Choroid plexus epithelial cell (primary cell): Measurements from ENCODE around the gene HAUS2.

Experiments
- DNase-seq: peaks from one replicate; pipeline ENCODE4 v3.0.0-alpha.2; 2010; ENCODE audit warnings: low read depth
- H3K4me3 ChIP-seq: 2 replicates; pipeline ENCODE4 v1.5.1; 2011; ENCODE audit warnings: low read depth, mild to moderate bottlenecking, control low read depth, low read length, moderate library complexity
- TF ChIP-seq, protein P1 (sequence below): conservative IDR thresholded peaks from 2 replicates; pipeline ENCODE4 v1.5.1; 2011; ENCODE audit warnings: low read depth, mild to moderate bottlenecking, control low read depth, inconsistent platforms, low read length, moderate library complexity

HAUS2 gene

DNA sequence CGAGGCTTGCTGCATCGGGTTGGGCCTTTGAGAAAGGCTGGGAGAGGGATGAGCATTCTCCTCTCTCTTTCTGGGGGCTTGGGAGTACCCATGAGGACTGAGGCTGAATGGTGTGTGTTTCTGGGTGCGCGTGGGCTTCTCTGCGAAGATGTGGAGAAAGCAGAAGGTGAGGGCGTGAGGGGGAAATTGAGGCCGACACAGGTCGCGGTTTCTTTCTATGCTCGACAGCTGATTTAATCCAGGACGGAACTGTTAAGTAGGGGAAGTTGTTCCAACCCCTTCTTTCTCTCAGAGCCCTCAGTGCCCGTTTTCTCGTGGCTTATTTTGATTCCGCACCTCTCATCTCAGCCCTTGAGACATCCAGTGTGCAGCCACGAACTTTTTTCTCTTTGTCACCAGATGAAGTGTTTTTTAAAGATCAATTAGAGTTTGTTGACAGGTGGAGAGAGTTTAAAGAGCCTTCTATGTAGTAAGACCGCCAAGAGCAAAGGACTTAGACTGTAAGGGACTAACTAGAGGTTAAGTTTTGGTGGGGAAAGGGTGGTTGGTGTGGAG is 27.5 kb downstream of the HAUS2 start:
- no peak for DNase-seq
- TF ChIP-seq, protein P1, sequence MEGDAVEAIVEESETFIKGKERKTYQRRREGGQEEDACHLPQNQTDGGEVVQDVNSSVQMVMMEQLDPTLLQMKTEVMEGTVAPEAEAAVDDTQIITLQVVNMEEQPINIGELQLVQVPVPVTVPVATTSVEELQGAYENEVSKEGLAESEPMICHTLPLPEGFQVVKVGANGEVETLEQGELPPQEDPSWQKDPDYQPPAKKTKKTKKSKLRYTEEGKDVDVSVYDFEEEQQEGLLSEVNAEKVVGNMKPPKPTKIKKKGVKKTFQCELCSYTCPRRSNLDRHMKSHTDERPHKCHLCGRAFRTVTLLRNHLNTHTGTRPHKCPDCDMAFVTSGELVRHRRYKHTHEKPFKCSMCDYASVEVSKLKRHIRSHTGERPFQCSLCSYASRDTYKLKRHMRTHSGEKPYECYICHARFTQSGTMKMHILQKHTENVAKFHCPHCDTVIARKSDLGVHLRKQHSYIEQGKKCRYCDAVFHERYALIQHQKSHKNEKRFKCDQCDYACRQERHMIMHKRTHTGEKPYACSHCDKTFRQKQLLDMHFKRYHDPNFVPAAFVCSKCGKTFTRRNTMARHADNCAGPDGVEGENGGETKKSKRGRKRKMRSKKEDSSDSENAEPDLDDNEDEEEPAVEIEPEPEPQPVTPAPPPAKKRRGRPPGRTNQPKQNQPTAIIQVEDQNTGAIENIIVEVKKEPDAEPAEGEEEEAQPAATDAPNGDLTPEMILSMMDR = no peak
- peak overlapping the region; percentile 76 for H3K4me3 ChIP-seq

DNA sequence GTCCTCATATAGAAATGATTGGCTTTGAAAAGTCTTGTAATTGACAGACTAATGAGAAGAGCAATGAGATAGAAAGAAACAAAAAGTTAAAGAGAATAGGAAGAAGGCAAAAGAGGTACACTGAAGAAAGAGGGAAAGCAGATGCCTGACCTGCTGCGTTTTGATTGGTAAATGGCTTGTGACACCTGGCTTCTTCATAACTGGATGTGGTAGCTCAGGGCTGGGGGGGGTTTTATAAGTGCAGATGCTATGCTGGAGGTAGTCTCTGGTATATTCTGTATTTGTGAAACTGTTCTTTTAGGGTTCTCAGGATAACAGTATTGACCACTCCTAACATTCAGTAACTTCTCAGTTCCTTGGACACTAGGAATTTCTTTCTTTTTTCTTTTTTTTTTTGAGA is 28.1 kb downstream of the HAUS2 start:
- TF ChIP-seq, protein P1 = no peak
- DNase-seq = no peak
- no peak overlapping the region for H3K4me3 ChIP-seq

DNA sequence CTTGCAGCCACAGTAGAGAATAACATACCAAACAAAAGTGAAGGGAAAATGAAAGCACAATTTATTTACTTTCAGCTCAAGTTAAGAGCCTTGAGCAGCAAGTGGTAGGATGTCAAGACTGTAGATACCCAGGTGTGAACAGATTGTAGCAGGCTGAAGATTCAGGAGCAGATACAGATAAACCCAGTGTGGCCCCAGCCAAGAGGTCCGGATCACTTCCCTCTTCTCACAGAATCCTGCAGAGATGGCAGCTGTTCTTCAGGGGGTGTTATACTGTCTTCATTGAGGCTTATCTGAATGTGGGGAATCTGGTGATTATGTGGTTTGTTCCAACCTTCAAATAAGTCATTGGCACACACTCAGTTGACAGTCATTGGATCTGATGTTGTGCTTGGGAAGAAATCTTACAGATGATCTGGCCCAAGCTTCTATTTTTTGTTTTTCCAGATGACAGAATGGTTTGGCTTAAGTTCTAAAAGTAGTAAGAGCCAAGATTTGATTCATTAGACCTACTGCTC is 28.9 kb downstream of the HAUS2 start:
- peak overlapping the region; percentile 17 for H3K4me3 ChIP-seq
- peak; percentile 76 for DNase-seq
- TF ChIP-seq, protein P1 = no peak

DNA sequence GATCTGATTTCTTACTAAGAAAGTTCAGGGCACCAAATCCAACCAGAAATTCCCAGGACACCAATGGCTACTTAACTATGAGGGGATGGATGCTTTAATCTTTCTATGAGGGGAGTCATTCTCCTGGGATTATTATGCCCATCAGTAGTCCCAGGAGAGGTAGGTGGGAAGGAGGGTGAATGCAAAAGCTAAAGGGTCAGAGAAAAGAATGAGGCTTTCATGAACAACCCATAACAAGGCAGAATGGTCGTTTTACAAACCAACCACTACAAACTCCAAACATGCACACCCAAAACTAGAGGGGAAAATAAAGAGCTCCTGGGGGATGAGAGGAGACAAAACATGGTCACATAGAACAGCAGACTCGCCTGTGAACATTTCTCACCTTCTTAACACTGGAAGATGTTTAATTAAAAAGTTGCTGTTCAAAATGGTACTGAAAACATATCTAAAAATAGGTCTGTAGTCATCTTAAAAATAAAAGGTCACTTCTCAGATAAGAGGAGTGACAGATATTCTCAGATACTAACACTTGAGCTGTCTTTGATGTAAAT is 30.4 kb downstream of the HAUS2 start:
- TF ChIP-seq, protein P1 = no peak
- no peak for DNase-seq
- H3K4me3 ChIP-seq = no peak overlapping the region

DNA sequence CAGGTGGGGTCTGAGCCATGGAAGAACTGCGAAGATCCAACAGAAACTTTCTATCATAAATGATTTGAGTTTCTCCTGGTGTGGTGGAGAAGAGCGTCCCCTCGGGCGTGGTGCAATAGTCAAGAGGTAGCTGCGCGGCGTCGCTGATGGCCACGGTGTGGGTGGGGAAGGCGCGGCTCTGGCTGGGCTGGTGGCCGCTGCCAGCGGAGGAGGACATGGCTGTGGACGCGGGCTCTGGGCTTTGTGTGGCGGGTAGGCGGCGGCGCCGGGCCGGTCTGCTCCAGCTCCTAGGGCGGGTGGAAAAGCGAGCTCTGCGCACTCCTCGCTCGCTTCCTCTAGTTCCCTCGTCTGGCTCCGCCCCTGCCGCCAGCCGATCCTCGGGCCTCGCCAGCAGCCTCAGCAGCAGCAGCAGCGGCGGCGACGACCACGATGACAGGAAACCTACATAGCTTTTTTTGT is 32.7 kb downstream of the HAUS2 start:
- peak; percentile 72 for DNase-seq
- H3K4me3 ChIP-seq = peak overlapping the region; percentile 68
- TF ChIP-seq, protein P1 = peak; percentile 9

DNA sequence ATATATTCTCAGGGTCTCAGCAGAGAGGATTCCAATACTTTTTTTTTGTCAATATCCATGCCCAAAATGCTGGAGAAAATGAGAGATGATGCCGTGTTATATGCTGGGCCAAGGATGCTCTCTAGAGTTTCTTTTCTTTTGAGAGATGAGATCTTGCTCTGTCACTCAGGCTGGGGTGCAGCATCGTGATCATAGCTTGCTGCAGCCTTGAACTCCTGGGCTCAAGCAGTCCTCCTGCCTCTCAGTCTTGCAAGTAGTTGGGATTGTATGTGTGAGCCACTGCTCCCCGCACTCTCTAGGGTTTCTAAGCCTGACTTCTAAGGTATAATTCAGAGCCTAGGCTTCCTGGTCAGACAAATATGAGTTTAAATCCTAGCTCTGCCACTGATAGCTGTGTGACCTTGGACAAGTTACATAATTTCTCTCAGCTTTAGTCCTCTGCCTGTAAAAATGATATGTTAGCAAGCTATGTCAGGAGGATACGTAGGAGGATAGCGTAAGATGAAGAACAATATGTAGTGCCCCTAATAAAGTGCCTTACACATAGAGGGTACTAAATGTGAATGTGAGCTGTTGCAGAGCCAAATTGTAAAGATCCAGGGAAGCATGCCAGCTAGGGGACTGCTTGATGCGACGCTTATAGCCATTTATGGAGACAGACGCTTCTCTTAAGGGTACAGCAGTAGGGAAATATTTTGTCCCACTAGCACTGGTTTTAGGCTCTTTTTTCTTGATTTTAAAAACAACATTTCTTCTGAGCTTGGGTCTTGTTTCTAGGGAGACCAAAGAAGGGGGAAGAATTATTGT is 34.1 kb downstream of the HAUS2 start:
- H3K4me3 ChIP-seq = no peak overlapping the region

More for the DNA sequence above, 34.1 kb downstream of the HAUS2 start:
- DNase-seq = no peak
- TF ChIP-seq, protein P1 = no peak
